Skin of body (tissue), 2 donors: ENCODE data around the gene HMGB2. TPM values are rescaled to one million over a fixed set of nuclear protein-coding genes. Genes with fewer than 3 reads are reported as not detected.

Experiments used
- DNase-seq: peaks from one replicate; lab custom pipeline; 2025; lab: John Stamatoyannopoulos, UW
- total RNA-seq: library from RNA; depleted of rRNA; stranded (reverse); fragments of >200 nt; gene quantifications from one replicate; pipeline ENCODE4 v1.2.3, GENCODE V29; 2014

The HMGB2 gene
- total RNA-seq, 1 donor from 2014 or later = 97.6 TPM

DNA sequence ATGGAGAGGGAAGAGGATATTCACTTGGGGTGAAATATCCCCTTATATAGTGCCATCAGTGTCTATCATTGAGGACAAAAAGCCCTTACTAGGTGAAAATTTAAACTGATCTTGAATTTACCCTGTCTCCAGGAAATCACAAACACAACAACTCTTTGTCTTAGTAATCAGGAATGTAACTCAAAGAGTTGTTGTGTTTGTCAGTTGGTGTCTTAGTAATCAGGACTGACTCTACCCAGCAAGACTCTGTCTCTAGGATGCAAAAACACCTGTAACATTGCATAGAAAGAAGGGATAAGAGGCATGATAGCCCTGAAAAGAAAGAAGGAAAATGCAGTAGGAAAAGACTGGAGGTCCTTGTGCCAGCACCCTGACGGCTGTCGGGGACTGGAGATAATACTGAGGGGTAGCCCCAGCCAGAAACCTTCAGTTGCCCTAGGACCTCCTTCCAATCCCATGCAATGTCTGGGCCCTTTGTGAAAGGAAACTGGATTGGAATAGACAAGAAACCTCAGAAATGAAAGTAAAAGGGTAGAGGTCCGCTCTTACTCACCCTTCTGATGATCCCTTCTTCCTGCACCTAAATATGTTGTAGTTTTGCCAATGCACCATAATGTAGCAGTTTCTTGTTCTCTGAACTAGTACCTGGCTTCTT lies 45.3 kb downstream of the HMGB2 start:
- no peak for DNase-seq

DNA sequence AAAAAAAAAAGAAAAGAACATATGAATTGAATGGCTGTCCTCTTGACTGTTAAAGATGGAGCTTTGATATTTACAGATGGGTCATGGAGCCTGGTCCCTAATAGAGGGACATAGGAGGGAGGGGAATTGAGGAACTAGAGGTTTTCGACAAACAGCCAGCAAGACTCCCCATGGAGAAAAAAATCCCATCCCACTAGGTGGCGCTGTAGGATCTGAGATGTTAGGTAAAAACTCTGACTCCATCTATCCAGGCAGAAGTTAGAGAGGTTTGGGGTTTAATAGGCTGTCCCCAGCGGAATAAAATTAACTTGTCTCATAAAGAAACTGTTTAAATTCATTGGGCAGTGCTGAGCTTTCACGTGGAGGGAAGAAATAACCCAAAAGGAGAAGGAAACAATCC lies 45.9 kb downstream of the HMGB2 start:
- no peak for DNase-seq

DNA sequence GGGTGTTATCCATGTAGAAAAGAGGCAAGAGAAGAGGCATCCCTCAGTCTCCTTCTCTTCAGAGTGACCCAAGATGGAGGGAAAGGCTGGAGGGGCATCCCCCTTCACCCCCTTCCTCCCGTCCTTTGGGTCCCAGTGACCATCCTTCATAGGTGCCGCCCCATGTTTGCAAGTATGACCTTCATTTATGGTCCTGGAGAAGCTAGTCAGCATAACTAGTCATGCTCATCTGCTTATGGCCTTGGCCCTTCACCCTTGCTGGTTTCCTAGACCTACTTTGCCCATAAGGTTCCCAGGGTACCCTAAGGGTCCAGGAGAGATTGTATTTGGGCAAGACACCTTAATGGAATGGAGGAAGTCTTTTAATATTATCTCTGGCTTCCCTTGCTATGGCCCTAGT lies 46.7 kb downstream of the HMGB2 start:
- DNase-seq = no peak

DNA sequence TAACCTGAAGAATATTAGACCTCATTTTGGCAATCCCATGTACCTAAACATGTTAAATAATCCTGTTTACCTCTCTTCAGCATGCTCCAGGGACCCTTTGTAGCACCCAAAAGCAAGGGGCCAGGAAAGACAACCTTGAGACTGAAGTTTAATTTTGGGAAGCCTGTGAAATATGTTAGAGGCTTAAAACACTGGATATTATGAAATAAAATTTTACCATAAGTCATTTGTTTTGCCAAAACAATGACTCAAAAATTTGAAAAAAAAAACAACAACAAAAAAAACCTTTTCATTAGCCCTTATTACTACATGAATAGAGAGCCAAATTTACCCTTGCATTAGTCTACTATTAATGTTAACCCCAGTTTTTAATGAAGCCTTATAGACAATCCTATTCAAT lies 49.7 kb downstream of the HMGB2 start:
- DNase-seq = no peak

DNA sequence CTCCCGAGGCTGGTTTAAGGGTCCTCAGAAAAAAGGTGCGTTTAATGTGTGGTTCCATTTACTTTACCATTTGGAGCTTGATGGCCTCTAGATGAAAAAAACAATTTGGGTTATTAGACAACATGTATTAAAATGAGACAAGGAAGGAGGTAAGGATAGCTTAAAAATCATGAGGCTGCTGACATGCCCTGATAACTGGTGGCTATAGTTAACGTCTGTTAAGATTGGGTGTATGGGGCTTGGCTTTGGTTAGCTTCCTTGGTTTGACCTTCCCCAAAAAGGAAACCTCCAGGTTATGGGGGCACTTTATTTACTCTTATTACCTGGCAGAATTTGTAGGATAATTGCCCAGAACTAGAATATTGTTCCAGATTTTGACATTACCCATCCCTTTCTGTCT lies 51.5 kb downstream of the HMGB2 start:
- no peak for DNase-seq

DNA sequence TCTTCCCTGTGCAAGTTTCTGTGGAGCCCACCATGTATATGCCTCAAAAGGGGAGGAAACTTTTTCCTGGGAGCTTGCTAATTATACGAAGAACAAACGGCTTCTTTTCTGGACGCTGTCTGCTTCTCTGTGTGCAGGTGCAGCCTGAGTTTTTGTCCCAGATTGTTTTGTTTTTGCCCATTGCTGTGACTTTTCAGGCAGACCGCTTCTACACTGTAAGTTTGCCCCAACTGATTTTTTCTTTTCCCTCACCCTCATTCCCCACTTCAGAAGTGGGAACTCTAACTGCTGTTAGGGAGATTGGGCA lies 51.9 kb downstream of the HMGB2 start:
- no peak for DNase-seq

DNA sequence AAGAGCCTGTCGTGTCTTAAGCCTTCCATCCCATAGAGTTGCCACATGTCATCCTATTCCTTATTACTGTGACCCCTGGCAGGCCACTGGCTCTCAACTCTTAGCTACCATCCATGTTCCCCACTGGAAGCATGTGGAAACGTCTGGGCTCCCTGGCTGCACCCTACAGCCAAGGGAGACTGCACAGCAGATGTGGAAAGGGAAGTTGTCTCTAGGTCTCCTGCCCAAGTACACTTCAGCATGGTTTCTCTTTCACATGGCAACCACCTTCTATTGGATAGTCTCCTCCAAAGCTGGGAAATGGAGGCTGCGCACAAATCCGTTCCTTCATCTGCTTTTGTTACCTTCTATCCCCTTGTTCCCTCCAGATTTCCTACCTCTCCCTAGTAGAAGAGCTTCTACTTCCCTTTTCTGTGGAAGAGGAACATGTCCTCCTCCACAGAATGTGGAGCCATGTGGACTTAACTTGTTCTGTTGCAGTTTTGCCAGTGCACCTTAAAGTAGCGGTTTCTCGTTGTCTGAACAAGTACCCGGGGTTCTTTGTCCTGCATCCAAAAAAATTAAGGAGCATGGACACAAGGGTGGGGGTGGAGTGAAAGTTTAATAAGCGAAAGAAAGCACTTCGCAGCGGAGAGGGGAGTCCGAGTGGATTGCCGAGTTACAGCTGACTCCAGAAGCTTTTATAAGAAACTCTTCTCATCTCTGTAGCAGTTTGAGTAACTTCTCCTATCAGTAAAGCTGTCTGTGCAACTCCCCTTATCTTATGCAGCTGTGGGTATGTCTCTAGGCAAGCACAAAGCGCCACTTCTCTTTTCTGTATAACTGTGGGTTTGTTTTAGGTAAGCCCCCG lies 52.5 kb downstream of the HMGB2 start:
- no peak for DNase-seq

Other genes starting within 250 kb of the HMGB2 start
- gene GALNT7, start 165.5 kb downstream of the HMGB2 start, total RNA-seq = 18.5 TPM
- 10.9 TPM for gene SAP30, start 36.6 kb upstream of the HMGB2 start, total RNA-seq
- 0.10 TPM for gene SCRG1, start 64.8 kb upstream of the HMGB2 start, total RNA-seq
- 1.1 TPM for gene HAND2, start 195.9 kb upstream of the HMGB2 start, total RNA-seq